ENCODE data around the gene IL31RA.

DNA sequence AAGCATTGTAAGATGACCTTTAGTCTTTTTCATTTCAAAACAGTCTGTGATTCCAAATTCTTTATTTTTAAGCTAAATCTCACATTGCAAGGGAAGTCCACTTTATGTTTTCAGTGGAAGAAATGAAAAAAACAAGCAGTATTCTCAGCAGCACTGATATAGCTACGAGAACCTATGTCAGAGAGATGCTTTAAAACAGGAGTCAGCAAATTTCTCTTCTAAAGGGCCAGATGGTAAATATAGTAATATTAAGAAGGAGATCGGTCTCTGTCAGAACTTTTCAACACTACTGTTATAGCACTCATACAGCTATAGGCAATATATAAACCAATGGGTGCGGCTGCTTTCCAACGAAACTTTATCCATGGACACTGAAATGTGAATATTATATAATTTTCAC, 18.7 kb downstream of the IL31RA start:
- TF ChIP-seq EP300 (IDR thresholded peaks at IDR 0.05) (no peak), POLR2A (IDR thresholded peaks at IDR 0.05) (no peak)
- TF ChIP-seq, protein P1, sequence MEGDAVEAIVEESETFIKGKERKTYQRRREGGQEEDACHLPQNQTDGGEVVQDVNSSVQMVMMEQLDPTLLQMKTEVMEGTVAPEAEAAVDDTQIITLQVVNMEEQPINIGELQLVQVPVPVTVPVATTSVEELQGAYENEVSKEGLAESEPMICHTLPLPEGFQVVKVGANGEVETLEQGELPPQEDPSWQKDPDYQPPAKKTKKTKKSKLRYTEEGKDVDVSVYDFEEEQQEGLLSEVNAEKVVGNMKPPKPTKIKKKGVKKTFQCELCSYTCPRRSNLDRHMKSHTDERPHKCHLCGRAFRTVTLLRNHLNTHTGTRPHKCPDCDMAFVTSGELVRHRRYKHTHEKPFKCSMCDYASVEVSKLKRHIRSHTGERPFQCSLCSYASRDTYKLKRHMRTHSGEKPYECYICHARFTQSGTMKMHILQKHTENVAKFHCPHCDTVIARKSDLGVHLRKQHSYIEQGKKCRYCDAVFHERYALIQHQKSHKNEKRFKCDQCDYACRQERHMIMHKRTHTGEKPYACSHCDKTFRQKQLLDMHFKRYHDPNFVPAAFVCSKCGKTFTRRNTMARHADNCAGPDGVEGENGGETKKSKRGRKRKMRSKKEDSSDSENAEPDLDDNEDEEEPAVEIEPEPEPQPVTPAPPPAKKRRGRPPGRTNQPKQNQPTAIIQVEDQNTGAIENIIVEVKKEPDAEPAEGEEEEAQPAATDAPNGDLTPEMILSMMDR (IDR thresholded peaks at IDR 0.05): no peak
